ENCODE data around the gene LMBRD2. TPM values are rescaled to one million over a fixed set of nuclear protein-coding genes. Genes with fewer than 3 reads are reported as not detected.

The LMBRD2 gene
- total and polyA plus RNA-seq, 2 experiments from 2014 or later, result 4.4 to 6.2 TPM

MicroRNA genes within 50 kb of the gene (microRNA counts, 767-probe panel; counts per million panel counts)
- microRNA hsa-miR-580, result not detected

Small RNAs within 50 kb of the gene (microRNA-seq; reads per million reads assigned to microRNA genes)
- 0.89 reads per million for gene MIR580

Small RNAs within 50 kb of the gene (small RNA-seq; reads per million reads assigned to genes)
- gene AC016612.1 (ENCODE audit: low replicate concordance) (not detected), gene MIR580 (ENCODE audit: low replicate concordance) (not detected), gene RNU6-1305P (ENCODE audit: low replicate concordance) (not detected)

Other genes with a start within 250 kb of the LMBRD2 start
- gene CAPSL, start 213.3 kb downstream of the LMBRD2 start, total RNA-seq (2014; rRNA removed; shearing (Covaris generic)), result not detected in 2 replicates
- gene CAPSL, start 213.3 kb downstream of the LMBRD2 start, polyA plus RNA-seq (2016; fragmentation: Nextera tagmentation; extraction: Ambion mirVana), result 0.37 and 0.73 TPM in 2 replicates
- 1.8 and 3.1 TPM in 2 replicates for gene UGT3A1, start 160.5 kb downstream of the LMBRD2 start, total RNA-seq (2014; rRNA removed; shearing (Covaris generic))
- 1.4 and 1.6 TPM in 2 replicates for gene UGT3A1, start 160.5 kb downstream of the LMBRD2 start, polyA plus RNA-seq (2016; fragmentation: Nextera tagmentation; extraction: Ambion mirVana)
- gene UGT3A2, start 85.0 kb downstream of the LMBRD2 start, total RNA-seq (2014; rRNA removed; shearing (Covaris generic)), result 27.0 and 29.6 TPM in 2 replicates
- gene UGT3A2, start 85.0 kb downstream of the LMBRD2 start, polyA plus RNA-seq (2016; fragmentation: Nextera tagmentation; extraction: Ambion mirVana), result 17.2 and 19.5 TPM in 2 replicates
- 75.6 and 97.9 TPM in 2 replicates for gene SKP2, start 224 bp upstream of the LMBRD2 start, total RNA-seq (2014; rRNA removed; shearing (Covaris generic))
- 63.5 and 66.6 TPM in 2 replicates for gene SKP2, start 224 bp upstream of the LMBRD2 start, polyA plus RNA-seq (2016; fragmentation: Nextera tagmentation; extraction: Ambion mirVana)
- gene NADK2, start 90.0 kb upstream of the LMBRD2 start, total RNA-seq (2014; rRNA removed; shearing (Covaris generic)), result 11.8 and 16.0 TPM in 2 replicates
- 4.5 and 4.6 TPM in 2 replicates for gene NADK2, start 90.0 kb upstream of the LMBRD2 start, polyA plus RNA-seq (2016; fragmentation: Nextera tagmentation; extraction: Ambion mirVana)
- not detected in 2 replicates for gene RANBP3L, start 150.0 kb upstream of the LMBRD2 start, total RNA-seq (2014; rRNA removed; shearing (Covaris generic))
- gene RANBP3L, start 150.0 kb upstream of the LMBRD2 start, polyA plus RNA-seq (2016; fragmentation: Nextera tagmentation; extraction: Ambion mirVana), result 0.10 TPM in 1 of 2 replicates, not detected in the other